HepG2 (cell line): ENCODE results near the gene EPO. TPM values are rescaled to one million over a fixed set of nuclear protein-coding genes. Genes with fewer than 3 reads are reported as not detected.

Source experiments
- ZNF331 ChIP-seq: sonication (generic); formaldehyde crosslinking; IDR thresholded peaks from 2 replicates; pipeline ENCODE4 v1.4.0; 2020; ENCODE audit warnings: missing genetic modification reagents
- ZNF660 ChIP-seq: sonication (generic); formaldehyde crosslinking; IDR thresholded peaks from 2 replicates; pipeline ENCODE4 v1.5.1; 2020; ENCODE audit warnings: mild to moderate bottlenecking, low read depth, missing genetic modification reagents, borderline replicate concordance
- polyA plus RNA-seq, 8 experiments: library from polyadenylated mRNA; depleted of rRNA in 3 of 8; stranded (reverse) in 7 of 8; unstranded in 1 of 8; fragments of >200 nt; fragmentation: Illumina TruSeq in 4 of 8; extraction: Trizol in 4 of 8; gene quantifications; 2 replicates each; pipeline versions ENCODE4 v1.2.1 to v1.2.3, GENCODE V29; 2011 to 2016; ENCODE audit warnings: low read depth in 4 of 8, missing spikeins in 1 of 8, mixed read lengths in 1 of 8; ENCODE audit not compliant: insufficient read depth in 1 of 8
- total RNA-seq, 5 experiments: library from RNA; depleted of rRNA; stranded (reverse); fragments of >200 nt; fragmentation: Illumina TruSeq; extraction: Trizol; gene quantifications; 2 replicates each; pipeline ENCODE4 v1.2.3, GENCODE V29; 2016; ENCODE audit warnings: low read depth in 1 of 5
- TF ChIP-seq, protein P1 (sequence below): IDR thresholded peaks from 2 replicates; pipeline ENCODE4 v1.6.1; 2016
- TF ChIP-seq, protein P2 (sequence below): sonication (generic); formaldehyde crosslinking; IDR thresholded peaks from 2 replicates; pipeline ENCODE4 v1.4.0; 2020; ENCODE audit warnings: missing genetic modification reagents

The EPO gene
- total and polyA plus RNA-seq, 2 of the 13 experiments (the other 11 are each of a cell fraction or from before 2014, with no cell fraction given), result 10.3 to 25.7 TPM

DNA sequence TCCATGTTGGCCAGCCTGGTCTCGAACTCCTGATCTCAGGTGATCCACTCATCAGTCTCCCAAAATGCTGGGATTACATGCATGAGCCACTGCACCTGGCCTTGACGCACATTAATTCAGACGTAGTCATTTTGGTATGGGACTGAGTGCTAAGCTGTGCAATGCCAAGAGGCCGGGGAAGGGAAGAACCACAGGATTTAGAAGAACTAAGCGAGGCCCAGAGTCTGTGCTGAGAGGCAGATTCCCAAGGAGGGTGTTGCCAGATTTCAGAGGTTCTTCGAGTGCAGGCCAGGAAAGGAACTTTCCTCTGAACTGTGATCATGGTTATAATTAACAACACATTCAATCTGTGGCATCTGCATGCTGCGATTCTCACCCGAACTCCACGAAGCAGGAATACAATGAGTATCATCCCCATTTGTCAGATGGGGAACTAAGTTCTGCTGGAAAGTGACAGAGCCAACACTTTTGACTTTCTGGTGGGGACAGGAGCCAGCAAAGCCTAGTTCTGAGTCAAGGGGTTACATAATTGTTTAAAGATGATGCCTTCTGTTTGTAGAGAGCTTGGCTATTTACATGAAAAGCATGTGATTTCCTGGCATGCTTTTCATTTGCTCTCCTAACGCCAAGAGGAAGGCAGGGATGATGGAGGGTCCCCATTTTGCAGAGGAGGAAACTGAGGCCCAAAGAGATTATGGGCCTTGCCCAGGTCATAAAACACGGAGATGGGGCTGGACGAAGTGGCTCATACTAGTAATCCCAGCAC lies 6.9 kb downstream of the EPO start (continued):
- TF ChIP-seq, protein P1, sequence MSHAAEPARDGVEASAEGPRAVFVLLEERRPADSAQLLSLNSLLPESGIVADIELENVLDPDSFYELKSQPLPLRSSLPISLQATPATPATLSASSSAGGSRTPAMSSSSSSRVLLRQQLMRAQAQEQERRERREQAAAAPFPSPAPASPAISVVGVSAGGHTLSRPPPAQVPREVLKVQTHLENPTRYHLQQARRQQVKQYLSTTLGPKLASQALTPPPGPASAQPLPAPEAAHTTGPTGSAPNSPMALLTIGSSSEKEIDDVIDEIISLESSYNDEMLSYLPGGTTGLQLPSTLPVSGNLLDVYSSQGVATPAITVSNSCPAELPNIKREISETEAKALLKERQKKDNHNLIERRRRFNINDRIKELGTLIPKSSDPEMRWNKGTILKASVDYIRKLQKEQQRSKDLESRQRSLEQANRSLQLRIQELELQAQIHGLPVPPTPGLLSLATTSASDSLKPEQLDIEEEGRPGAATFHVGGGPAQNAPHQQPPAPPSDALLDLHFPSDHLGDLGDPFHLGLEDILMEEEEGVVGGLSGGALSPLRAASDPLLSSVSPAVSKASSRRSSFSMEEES (CRISPR knock-in tag), result peak; percentile 96
- TF ChIP-seq, protein P2, sequence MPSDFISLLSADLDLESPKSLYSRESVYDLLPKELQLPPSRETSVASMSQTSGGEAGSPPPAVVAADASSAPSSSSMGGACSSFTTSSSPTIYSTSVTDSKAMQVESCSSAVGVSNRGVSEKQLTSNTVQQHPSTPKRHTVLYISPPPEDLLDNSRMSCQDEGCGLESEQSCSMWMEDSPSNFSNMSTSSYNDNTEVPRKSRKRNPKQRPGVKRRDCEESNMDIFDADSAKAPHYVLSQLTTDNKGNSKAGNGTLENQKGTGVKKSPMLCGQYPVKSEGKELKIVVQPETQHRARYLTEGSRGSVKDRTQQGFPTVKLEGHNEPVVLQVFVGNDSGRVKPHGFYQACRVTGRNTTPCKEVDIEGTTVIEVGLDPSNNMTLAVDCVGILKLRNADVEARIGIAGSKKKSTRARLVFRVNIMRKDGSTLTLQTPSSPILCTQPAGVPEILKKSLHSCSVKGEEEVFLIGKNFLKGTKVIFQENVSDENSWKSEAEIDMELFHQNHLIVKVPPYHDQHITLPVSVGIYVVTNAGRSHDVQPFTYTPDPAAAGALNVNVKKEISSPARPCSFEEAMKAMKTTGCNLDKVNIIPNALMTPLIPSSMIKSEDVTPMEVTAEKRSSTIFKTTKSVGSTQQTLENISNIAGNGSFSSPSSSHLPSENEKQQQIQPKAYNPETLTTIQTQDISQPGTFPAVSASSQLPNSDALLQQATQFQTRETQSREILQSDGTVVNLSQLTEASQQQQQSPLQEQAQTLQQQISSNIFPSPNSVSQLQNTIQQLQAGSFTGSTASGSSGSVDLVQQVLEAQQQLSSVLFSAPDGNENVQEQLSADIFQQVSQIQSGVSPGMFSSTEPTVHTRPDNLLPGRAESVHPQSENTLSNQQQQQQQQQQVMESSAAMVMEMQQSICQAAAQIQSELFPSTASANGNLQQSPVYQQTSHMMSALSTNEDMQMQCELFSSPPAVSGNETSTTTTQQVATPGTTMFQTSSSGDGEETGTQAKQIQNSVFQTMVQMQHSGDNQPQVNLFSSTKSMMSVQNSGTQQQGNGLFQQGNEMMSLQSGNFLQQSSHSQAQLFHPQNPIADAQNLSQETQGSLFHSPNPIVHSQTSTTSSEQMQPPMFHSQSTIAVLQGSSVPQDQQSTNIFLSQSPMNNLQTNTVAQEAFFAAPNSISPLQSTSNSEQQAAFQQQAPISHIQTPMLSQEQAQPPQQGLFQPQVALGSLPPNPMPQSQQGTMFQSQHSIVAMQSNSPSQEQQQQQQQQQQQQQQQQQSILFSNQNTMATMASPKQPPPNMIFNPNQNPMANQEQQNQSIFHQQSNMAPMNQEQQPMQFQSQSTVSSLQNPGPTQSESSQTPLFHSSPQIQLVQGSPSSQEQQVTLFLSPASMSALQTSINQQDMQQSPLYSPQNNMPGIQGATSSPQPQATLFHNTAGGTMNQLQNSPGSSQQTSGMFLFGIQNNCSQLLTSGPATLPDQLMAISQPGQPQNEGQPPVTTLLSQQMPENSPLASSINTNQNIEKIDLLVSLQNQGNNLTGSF (CRISPR knock-in tag), result no peak
- TF ChIP-seq ZNF660 (CRISPR knock-in tag), result no peak
- TF ChIP-seq ZNF331 (CRISPR knock-in tag), result 0 out of 2 replicates have a peak, but pooled peaks have one; percentile 17
